Measurements from ENCODE around the gene UBE2K. TPM values are rescaled to one million over a fixed set of nuclear protein-coding genes. Genes with fewer than 3 reads are reported as not detected.

Gene UBE2K
- total RNA-seq, 2 experiments from 2014 or later = 74.9 to 78.7 TPM

GRCh38 chr4:39741401-39741800 is 43.5 kb downstream of the UBE2K start:
- DNase-seq = no peak
- no peaks in the 10 kb centered on the region for H3K9me3 Mint-ChIP-seq (ENCODE audit: insufficient read depth)
- H3K4me3 Mint-ChIP-seq = no peak overlapping the region
- CTCF ChIA-PET = no interaction called here
- no peak for ATAC-seq
- peaks cover 26% of the 10 kb centered on the region for H3K36me3 Mint-ChIP-seq (ENCODE audit: low read depth)
- H3K4me1 Mint-ChIP-seq (ENCODE audit: low read depth) = peaks cover 5% of the 10 kb centered on the region
- no peak overlapping the region for H3K27ac Mint-ChIP-seq
- POLR2A ChIA-PET = no interaction called here
- H3K27me3 Mint-ChIP-seq (ENCODE audit: low read depth) = no peaks in the 10 kb centered on the region

DNA sequence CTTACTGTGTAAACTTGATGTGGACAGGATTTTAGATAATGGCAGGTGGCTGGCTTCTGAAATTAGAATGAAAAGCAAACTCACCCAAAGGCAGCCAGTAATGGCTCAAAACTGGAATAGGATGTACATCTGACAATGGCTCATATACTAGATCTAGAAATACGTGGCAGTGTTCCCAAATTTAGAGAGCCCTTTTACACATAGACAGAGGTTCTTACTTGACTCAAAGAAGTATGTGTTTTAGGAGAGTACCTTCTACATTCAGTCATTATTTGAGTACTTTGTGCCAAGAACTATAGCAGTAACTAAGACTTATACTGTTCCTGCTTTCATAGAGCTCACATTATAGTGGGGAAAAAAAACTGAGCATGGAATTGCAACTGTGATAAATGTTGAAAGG is 48.0 kb downstream of the UBE2K start:
- Mint-ChIP-seq H3K27me3 (ENCODE audit: low read depth) (no peaks in the 10 kb centered on the region), H3K36me3 (ENCODE audit: low read depth) (peaks cover 27% of the 10 kb centered on the region), H3K4me1 (ENCODE audit: low read depth) (peaks cover 8% of the 10 kb centered on the region), H3K9me3 (ENCODE audit: insufficient read depth) (no peaks in the 10 kb centered on the region), H3K4me3 (no peak overlapping the region), H3K27ac (no peak overlapping the region)
- no peak for ATAC-seq
- DNase-seq = no peak
- CTCF ChIA-PET = no interaction called here
- POLR2A ChIA-PET = no interaction called here

DNA sequence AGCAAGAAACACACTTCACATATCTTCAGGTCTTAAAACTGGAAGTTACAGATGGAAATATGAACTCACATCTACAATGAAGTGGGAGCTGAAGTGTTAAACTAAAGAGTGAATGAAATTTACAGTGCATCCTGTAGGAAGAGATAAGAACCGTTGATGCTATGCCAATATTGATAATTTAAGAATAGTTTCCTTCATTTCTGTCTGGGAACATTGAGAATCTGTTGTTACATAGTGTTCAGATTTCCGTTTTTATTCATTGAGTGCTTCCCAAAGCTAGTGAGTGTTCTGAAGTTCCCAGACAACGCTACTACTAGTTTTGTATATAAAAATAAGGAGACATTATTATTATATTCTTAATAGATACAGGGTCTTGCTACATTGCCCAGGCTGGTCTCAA is 52.3 kb downstream of the UBE2K start:
- no peaks in the 10 kb centered on the region for H3K9me3 Mint-ChIP-seq (ENCODE audit: insufficient read depth)
- H3K27me3 Mint-ChIP-seq (ENCODE audit: low read depth) = no peaks in the 10 kb centered on the region
- no peak overlapping the region for H3K27ac Mint-ChIP-seq
- H3K4me1 Mint-ChIP-seq (ENCODE audit: low read depth) = peaks cover 18% of the 10 kb centered on the region
- H3K4me3 Mint-ChIP-seq = no peak overlapping the region
- ATAC-seq (no peak), DNase-seq (no peak)
- POLR2A ChIA-PET = no interaction called here
- CTCF ChIA-PET = interaction anchor here (0.7 kb wide), 1 partner anchor 866 kb away, joined by 3 read pairs; no protein-coding TSS in a partner anchor
- peaks cover 31% of the 10 kb centered on the region for H3K36me3 Mint-ChIP-seq (ENCODE audit: low read depth)

DNA sequence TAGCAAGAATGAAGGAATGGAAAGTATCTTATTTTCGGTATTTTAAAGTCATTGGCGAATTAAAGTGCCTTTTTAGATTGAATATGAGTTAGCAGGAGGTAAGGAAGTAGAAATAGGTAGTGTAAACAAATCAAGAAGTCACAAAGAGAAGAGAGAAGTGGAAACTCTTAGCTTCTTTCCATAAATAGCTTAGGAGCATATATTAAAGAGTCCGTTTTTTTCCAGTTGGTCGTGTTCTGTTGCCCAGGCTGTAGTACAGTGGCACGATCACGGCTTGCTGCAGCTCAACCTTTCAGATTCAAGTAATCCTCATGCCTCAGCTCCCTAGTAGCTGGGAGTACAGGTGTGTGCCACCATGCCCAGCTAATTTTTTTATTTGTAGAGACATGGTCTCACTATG is 56.4 kb downstream of the UBE2K start:
- ChIA-PET POLR2A (no interaction called here), CTCF (no interaction called here)
- H3K27ac Mint-ChIP-seq = peak overlapping the region; percentile 7
- ATAC-seq (no peak), DNase-seq (no peak)
- H3K4me3 Mint-ChIP-seq = no peak overlapping the region
- peaks cover 38% of the 10 kb centered on the region for H3K36me3 Mint-ChIP-seq (ENCODE audit: low read depth)
- H3K9me3 Mint-ChIP-seq (ENCODE audit: insufficient read depth) = no peaks in the 10 kb centered on the region
- H3K4me1 Mint-ChIP-seq (ENCODE audit: low read depth) = peaks cover 11% of the 10 kb centered on the region
- no peaks in the 10 kb centered on the region for H3K27me3 Mint-ChIP-seq (ENCODE audit: low read depth)

GRCh38 chr4:39756159-39756558 is 58.2 kb downstream of the UBE2K start:
- Mint-ChIP-seq H3K9me3 (ENCODE audit: insufficient read depth) (no peaks in the 10 kb centered on the region), H3K36me3 (ENCODE audit: low read depth) (peaks cover 39% of the 10 kb centered on the region), H3K27ac (no peak overlapping the region), H3K27me3 (ENCODE audit: low read depth) (no peaks in the 10 kb centered on the region), H3K4me3 (no peak overlapping the region), H3K4me1 (ENCODE audit: low read depth) (peaks cover 11% of the 10 kb centered on the region)
- CTCF ChIA-PET = interaction anchor here (1.4 kb wide), 1 partner anchor 21 kb away, joined by 4 read pairs; no protein-coding TSS in a partner anchor
- no peak for DNase-seq
- POLR2A ChIA-PET = no interaction called here
- no peak for ATAC-seq

DNA sequence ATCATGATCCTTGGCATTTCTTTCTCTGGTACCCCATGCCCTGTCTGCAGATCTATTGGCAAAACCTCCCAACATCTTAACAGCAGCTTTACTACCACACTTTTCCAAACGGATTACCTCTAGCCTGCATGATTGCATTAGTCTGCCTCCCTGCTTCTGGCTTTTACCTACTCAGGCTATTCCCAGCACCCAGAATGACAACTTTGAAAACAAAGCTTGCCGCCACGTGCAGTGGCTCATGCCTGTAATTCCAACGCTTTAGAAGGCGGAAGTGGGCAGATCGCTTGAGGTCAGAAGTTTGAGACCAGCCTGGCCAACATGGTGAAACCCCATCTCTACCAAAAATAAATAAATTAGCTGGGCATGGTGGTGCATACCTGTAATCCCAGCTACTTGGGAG is 60.2 kb downstream of the UBE2K start:
- CTCF ChIA-PET = no interaction called here
- POLR2A ChIA-PET = no interaction called here
- DNase-seq = no peak
- Mint-ChIP-seq H3K4me1 (ENCODE audit: low read depth) (peaks cover 3% of the 10 kb centered on the region), H3K9me3 (ENCODE audit: insufficient read depth) (no peaks in the 10 kb centered on the region), H3K27me3 (ENCODE audit: low read depth) (no peaks in the 10 kb centered on the region), H3K36me3 (ENCODE audit: low read depth) (peaks cover 40% of the 10 kb centered on the region), H3K27ac (no peak overlapping the region), H3K4me3 (no peak overlapping the region)
- ATAC-seq = no peak

DNA sequence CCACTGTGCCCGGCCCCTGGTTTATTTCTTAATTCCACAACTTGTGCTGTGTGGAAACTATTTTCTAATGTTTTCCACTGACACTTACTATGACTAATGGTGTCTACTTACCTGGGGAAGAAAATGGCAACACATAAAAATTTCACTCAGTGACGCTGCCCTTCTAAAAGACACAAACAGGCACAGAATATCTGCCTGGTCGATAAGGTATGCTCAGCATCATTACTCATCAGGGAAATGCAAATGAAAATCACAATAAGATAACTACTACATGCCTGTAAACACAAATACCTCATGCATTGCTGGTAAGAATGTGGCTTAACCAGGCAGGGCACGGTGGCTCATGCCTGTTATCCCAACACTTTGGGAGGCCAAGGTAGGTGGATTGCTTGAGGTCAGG is 61.6 kb downstream of the UBE2K start:
- Mint-ChIP-seq H3K36me3 (ENCODE audit: low read depth) (peaks cover 46% of the 10 kb centered on the region), H3K27ac (no peak overlapping the region), H3K27me3 (ENCODE audit: low read depth) (no peaks in the 10 kb centered on the region), H3K9me3 (ENCODE audit: insufficient read depth) (no peaks in the 10 kb centered on the region), H3K4me1 (ENCODE audit: low read depth) (no peaks in the 10 kb centered on the region), H3K4me3 (no peak overlapping the region)
- DNase-seq (no peak), ATAC-seq (no peak)
- ChIA-PET CTCF (no interaction called here), POLR2A (no interaction called here)

GRCh38 chr4:39761005-39761667 is 63.2 kb downstream of the UBE2K start:
- POLR2A ChIA-PET = no interaction called here
- DNase-seq (no peak), ATAC-seq (no peak)
- no peaks in the 10 kb centered on the region for H3K4me1 Mint-ChIP-seq (ENCODE audit: low read depth)
- H3K4me3 Mint-ChIP-seq = no peak overlapping the region
- peaks cover 41% of the 10 kb centered on the region for H3K36me3 Mint-ChIP-seq (ENCODE audit: low read depth)
- no peaks in the 10 kb centered on the region for H3K9me3 Mint-ChIP-seq (ENCODE audit: insufficient read depth)
- H3K27ac Mint-ChIP-seq = no peak overlapping the region
- H3K27me3 Mint-ChIP-seq (ENCODE audit: low read depth) = no peaks in the 10 kb centered on the region
- CTCF ChIA-PET = no interaction called here

- DNase-seq (no peak), ATAC-seq (no peak)
- no peaks in the 10 kb centered on the region for H3K27me3 Mint-ChIP-seq (ENCODE audit: low read depth)
- no peak overlapping the region for H3K4me3 Mint-ChIP-seq
- no peaks in the 10 kb centered on the region for H3K9me3 Mint-ChIP-seq (ENCODE audit: insufficient read depth)
- H3K36me3 Mint-ChIP-seq (ENCODE audit: low read depth) = peaks cover 38% of the 10 kb centered on the region
- CTCF ChIA-PET = no interaction called here
- POLR2A ChIA-PET = interaction anchor here (0.6 kb wide), 1 partner anchor 172 kb away, joined by 3 read pairs; no protein-coding TSS in a partner anchor
- H3K27ac Mint-ChIP-seq = peak overlapping the region; percentile 43
- H3K4me1 Mint-ChIP-seq (ENCODE audit: low read depth) = no peaks in the 10 kb centered on the region
These were observed 66.0 kb downstream of the UBE2K start for GRCh38 chr4:39763714-39764572.

DNA sequence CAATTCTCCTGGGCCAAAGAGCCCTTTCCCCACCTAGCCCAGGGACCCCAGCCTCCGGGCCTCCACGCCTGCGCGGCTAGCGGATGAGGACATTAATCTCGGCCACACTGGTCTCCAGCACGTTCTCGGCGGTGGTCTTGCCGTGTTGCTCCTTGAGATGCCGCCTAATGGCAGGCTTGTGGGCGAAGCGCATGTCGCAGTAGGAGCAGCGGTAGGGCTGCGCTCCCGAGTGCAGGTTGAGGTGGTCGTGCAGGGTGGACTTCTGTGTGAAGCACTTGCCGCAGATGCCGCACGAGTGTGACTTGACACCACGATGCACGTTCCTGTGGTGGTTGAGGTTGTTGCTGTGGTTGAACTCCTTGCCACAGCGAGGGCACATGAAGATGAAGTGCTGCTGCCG is 72.1 kb downstream of the UBE2K start:
- ChIA-PET POLR2A (no interaction called here), CTCF (no interaction called here)
- Mint-ChIP-seq H3K4me3 (no peak overlapping the region), H3K9me3 (ENCODE audit: insufficient read depth) (no peaks in the 10 kb centered on the region), H3K27ac (no peak overlapping the region), H3K27me3 (ENCODE audit: low read depth) (no peaks in the 10 kb centered on the region), H3K36me3 (ENCODE audit: low read depth) (peaks cover 28% of the 10 kb centered on the region), H3K4me1 (ENCODE audit: low read depth) (no peaks in the 10 kb centered on the region)
- DNase-seq (no peak), ATAC-seq (no peak)

- Mint-ChIP-seq H3K9me3 (ENCODE audit: insufficient read depth) (no peaks in the 10 kb centered on the region), H3K4me3 (no peak overlapping the region), H3K27ac (no peak overlapping the region), H3K27me3 (ENCODE audit: low read depth) (no peaks in the 10 kb centered on the region), H3K4me1 (ENCODE audit: low read depth) (no peaks in the 10 kb centered on the region), H3K36me3 (ENCODE audit: low read depth) (peaks cover 33% of the 10 kb centered on the region)
- no peak for ATAC-seq
- ChIA-PET CTCF (no interaction called here), POLR2A (no interaction called here)
- DNase-seq = no peak
These were observed 72.5 kb downstream of the UBE2K start for GRCh38 chr4:39770471-39770870.

- no peak overlapping the region for H3K27ac Mint-ChIP-seq
- CTCF ChIA-PET = no interaction called here
These were observed 73.2 kb downstream of the UBE2K start for GRCh38 chr4:39770969-39771724.

More at GRCh38 chr4:39770969-39771724, 73.2 kb downstream of the UBE2K start:
- ATAC-seq (no peak), DNase-seq (no peak)
- Mint-ChIP-seq H3K4me3 (no peak overlapping the region), H3K4me1 (ENCODE audit: low read depth) (no peaks in the 10 kb centered on the region), H3K36me3 (ENCODE audit: low read depth) (peaks cover 35% of the 10 kb centered on the region), H3K27me3 (ENCODE audit: low read depth) (no peaks in the 10 kb centered on the region), H3K9me3 (ENCODE audit: insufficient read depth) (no peaks in the 10 kb centered on the region)
- POLR2A ChIA-PET = no interaction called here
